HepG2 (cell line): ENCODE data around the gene NRN1L. TPM values are rescaled to one million over a fixed set of nuclear protein-coding genes. Genes with fewer than 3 reads are reported as not detected.

Source experiments
- AGO1 ChIP-seq: fragments of 200-400 bp; formaldehyde crosslinking; IDR thresholded peaks from 2 replicates; pipeline ENCODE4 v1.6.1; 2017; ENCODE audit warnings: mild to moderate bottlenecking, low read depth, low read length, moderate library complexity; ENCODE audit not compliant: poor library complexity, severe bottlenecking
- AKNA ChIP-seq: sonication (generic); formaldehyde crosslinking; IDR thresholded peaks from 2 replicates; pipeline ENCODE4 v1.4.0; 2020; ENCODE audit warnings: missing genetic modification reagents, borderline replicate concordance
- ETS1 ChIP-seq: sonication (generic); formaldehyde crosslinking; IDR thresholded peaks from 2 replicates; pipeline ENCODE4 v1.4.0; 2020; ENCODE audit warnings: missing genetic modification reagents
- EZH2 ChIP-seq: conservative IDR thresholded peaks from 2 replicates; pipeline ENCODE4 v1.6.1; 2012; ENCODE audit warnings: mild to moderate bottlenecking, low read depth, low read length, moderate library complexity
- KLF9 ChIP-seq: IDR thresholded peaks from 2 replicates; pipeline ENCODE4 v1.6.1; 2016; ENCODE audit warnings: low read depth
- PATZ1 ChIP-seq: sonication (generic); formaldehyde crosslinking; IDR thresholded peaks from 2 replicates; pipeline ENCODE4 v1.4.0; 2020; ENCODE audit warnings: missing genetic modification reagents
- SOX13 ChIP-seq, 3 experiments: fragments of 450-650 bp in 1 of 3; sonication (generic) in 1 of 3; formaldehyde crosslinking in 1 of 3; IDR thresholded peaks in 2 of 3; conservative IDR thresholded peaks in 1 of 3; 2 replicates each; pipeline versions ENCODE4 v1.5.0 to v1.6.1; 2016 to 2020; ENCODE audit warnings: antibody characterized with exemption in 1 of 3, mild to moderate bottlenecking in 1 of 3, missing compliant biosample characterization in 1 of 3, missing genetic modification reagents in 1 of 3, moderate library complexity in 1 of 3
- ZNF513 ChIP-seq: sonication (generic); formaldehyde crosslinking; conservative IDR thresholded peaks from 2 replicates; pipeline ENCODE4 v1.5.0; 2020; ENCODE audit warnings: missing genetic modification reagents
- ZNF556 ChIP-seq: sonication (generic); formaldehyde crosslinking; IDR thresholded peaks from 2 replicates; pipeline ENCODE4 v1.4.0; 2020; ENCODE audit warnings: mild to moderate bottlenecking, missing genetic modification reagents, borderline replicate concordance
- ZNF724P ChIP-seq: sonication (generic); formaldehyde crosslinking; IDR thresholded peaks from 2 replicates; pipeline ENCODE4 v1.8.0; 2022; ENCODE audit warnings: missing genetic modification reagents, borderline replicate concordance
- ZNF777 ChIP-seq: sonication (generic); formaldehyde crosslinking; IDR thresholded peaks from 2 replicates; pipeline ENCODE4 v1.4.0; 2020; ENCODE audit warnings: missing genetic modification reagents
- ZNF850 ChIP-seq: sonication (generic); formaldehyde crosslinking; conservative IDR thresholded peaks from 2 replicates; pipeline ENCODE4 v1.9.0; 2021; ENCODE audit warnings: mild to moderate bottlenecking, missing genetic modification reagents
- ZNF879 ChIP-seq: sonication (generic); formaldehyde crosslinking; IDR thresholded peaks from 2 replicates; pipeline ENCODE4 v1.8.1; 2023; ENCODE audit warnings: missing genetic modification reagents
- polyA plus RNA-seq, 8 experiments: library from polyadenylated mRNA; depleted of rRNA in 3 of 8; stranded (reverse) in 7 of 8; unstranded in 1 of 8; fragments of >200 nt; fragmentation: Illumina TruSeq in 4 of 8; extraction: Trizol in 4 of 8; gene quantifications; 2 replicates each; pipeline versions ENCODE4 v1.2.1 to v1.2.3, GENCODE V29; 2011 to 2016; ENCODE audit warnings: low read depth in 4 of 8, missing spikeins in 1 of 8, mixed read lengths in 1 of 8; ENCODE audit not compliant: insufficient read depth in 1 of 8
- total RNA-seq, 5 experiments: library from RNA; depleted of rRNA; stranded (reverse); fragments of >200 nt; fragmentation: Illumina TruSeq; extraction: Trizol; gene quantifications; 2 replicates each; pipeline ENCODE4 v1.2.3, GENCODE V29; 2016; ENCODE audit warnings: low read depth in 1 of 5

NRN1L gene
- total and polyA plus RNA-seq, 2 of the 13 experiments (the other 11 are each of a cell fraction or from before 2014, with no cell fraction given): 0.53 to 1.2 TPM

- TF ChIP-seq ZNF513 (CRISPR knock-in tag) (peak; percentile 83; the same call in 1 of the 2 replicates), ETS1 (CRISPR knock-in tag) (0 out of 2 replicates have a peak, but pooled peaks have one; percentile 18), ZNF850 (peak; percentile 98; the same call in 1 of the 2 replicates), AKNA (CRISPR knock-in tag) (no peak), PATZ1 (peak; percentile 97), ZNF879 (CRISPR knock-in tag) (no peak; the same call in 1 of the 2 replicates), AGO1 (peak; percentile 90), EZH2 (no peak), SOX13 (IDR thresholded peaks at IDR 0.05) (peak; percentile 52; the same call in 1 of the 2 replicates), SOX13 (CRISPR knock-in tag; conservative IDR thresholded peaks at IDR 0.05 in 1 of 2, IDR thresholded peaks at IDR 0.05 in 1 of 2) (peak in 1 of 2 experiments; percentile 71; a peak in 2 of 4 replicates), ZNF556 (CRISPR knock-in tag) (peak; percentile 90; the same call in 1 of the 2 replicates), KLF9 (CRISPR knock-in tag) (peak; percentile 60; the same call in 1 of the 2 replicates), ZNF777 (CRISPR knock-in tag) (no peak; the same call in 1 of the 2 replicates), ZNF724P (CRISPR knock-in tag) (peak; percentile 72; the same call in 1 of the 2 replicates)
Observed at GRCh38 chr16:67846320-67847063, 38.2 kb upstream of the NRN1L start, which contains the start of gene NUTF2 (continued).
